ENCODE data around the gene GNRHR. TPM values are rescaled to one million over a fixed set of nuclear protein-coding genes. Genes with fewer than 3 reads are reported as not detected.
"Not testable (repeated sequence)": the region's sequence is repeated elsewhere in the genome, so short reads cannot be mapped to it uniquely, and the experiment has no call there.

GNRHR gene
- total RNA-seq, 1 donor from 2014 or later, result not detected

DNA sequence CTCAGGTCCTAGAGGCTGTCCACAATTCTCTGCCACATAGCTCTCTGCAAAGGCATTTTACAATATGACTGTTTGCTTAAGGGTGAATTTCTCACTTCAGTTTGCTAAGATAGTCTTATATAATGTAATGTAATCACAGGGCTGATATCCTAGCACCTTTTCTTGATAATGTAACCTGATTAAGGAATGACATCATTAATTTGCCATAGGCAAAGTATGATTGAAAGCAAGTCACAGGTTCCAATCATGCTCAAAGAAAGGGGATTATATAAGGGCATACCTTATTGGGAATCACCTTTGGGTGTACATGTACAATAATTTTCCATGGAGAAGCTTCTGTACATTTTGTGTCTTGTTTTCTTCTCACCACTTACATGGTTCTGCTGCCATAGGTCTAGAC lies 18.9 kb downstream of the GNRHR start:
- H3K27ac Mint-ChIP-seq (ENCODE audit: unreplicated experiment), result no peak overlapping the region
- no peak overlapping the region for H3K4me3 Mint-ChIP-seq (ENCODE audit: unreplicated experiment)
- H3K4me1 Mint-ChIP-seq (ENCODE audit: unreplicated experiment), result no peaks in the 10 kb centered on the region
- H3K27me3 Mint-ChIP-seq (ENCODE audit: unreplicated experiment), result no peaks in the 10 kb centered on the region
- DNase-seq (ENCODE audit: extremely low spot score, unreplicated experiment), result no peak
- H3K36me3 Mint-ChIP-seq (ENCODE audit: unreplicated experiment), result peaks cover 7% of the 10 kb centered on the region
- TF ChIP-seq, protein P1, sequence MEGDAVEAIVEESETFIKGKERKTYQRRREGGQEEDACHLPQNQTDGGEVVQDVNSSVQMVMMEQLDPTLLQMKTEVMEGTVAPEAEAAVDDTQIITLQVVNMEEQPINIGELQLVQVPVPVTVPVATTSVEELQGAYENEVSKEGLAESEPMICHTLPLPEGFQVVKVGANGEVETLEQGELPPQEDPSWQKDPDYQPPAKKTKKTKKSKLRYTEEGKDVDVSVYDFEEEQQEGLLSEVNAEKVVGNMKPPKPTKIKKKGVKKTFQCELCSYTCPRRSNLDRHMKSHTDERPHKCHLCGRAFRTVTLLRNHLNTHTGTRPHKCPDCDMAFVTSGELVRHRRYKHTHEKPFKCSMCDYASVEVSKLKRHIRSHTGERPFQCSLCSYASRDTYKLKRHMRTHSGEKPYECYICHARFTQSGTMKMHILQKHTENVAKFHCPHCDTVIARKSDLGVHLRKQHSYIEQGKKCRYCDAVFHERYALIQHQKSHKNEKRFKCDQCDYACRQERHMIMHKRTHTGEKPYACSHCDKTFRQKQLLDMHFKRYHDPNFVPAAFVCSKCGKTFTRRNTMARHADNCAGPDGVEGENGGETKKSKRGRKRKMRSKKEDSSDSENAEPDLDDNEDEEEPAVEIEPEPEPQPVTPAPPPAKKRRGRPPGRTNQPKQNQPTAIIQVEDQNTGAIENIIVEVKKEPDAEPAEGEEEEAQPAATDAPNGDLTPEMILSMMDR (IDR thresholded peaks at IDR 0.05), result no peak
- H3K9me3 Mint-ChIP-seq (ENCODE audit: unreplicated experiment), result no peaks in the 10 kb centered on the region

DNA sequence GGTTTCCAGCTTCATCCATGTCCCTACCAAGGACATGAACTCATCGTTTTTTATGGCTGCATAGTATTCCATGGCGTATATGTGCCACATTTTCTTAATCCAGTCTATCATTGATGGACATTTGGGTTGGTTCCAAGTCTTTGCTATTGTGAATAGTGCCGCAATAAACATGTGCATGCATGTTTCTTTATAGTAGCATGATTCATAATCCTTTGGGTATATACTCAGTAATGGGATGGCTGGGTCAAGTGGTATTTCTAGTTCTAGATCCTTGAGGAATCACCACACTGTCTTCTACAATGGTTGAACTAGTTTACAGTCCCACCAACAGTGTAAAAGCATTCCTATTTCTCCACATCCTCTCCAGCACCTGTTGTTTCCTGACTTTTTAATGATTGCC lies 23.7 kb downstream of the GNRHR start:
- not testable (repeated sequence) for H3K4me1 Mint-ChIP-seq (ENCODE audit: unreplicated experiment); H3K9me3 Mint-ChIP-seq (ENCODE audit: unreplicated experiment); DNase-seq (ENCODE audit: extremely low spot score, unreplicated experiment)

DNA sequence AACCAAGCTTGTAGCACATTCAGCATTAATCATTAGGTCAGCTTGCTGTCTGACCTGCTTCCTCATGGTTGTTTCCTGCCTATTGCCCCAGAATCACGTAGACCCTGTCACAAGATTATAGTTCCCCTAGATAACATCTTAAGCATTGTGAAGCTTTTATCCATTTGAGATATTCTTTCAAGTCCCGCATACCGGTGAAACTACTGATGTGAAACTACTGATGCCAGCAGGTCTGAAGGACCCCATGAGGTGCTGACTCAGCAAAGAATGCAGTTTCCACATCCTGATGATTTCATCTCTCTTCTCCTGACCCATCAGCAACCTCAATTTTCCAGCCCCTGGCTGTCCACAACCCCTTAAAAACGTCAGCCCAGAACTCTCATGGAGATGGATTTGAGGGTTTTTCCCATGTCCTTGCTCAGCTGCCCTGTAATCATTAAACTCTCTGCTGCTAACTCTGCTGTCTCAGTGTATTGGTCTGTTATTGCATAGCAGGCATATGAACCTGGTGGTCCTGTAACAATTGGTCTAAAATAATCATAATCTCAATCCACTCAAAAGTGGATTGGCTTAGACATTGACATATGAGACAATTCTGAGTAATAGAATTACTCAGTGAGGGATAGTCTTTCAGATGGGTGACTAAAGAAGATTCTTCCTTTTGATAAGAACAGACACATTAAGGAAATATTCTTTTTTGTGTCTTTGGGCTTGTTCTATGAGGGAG lies 26.9 kb downstream of the GNRHR start:
- Mint-ChIP-seq H3K9me3 (ENCODE audit: unreplicated experiment) (peaks cover 9% of the 10 kb centered on the region), H3K27ac (ENCODE audit: unreplicated experiment) (no peak overlapping the region), H3K4me1 (ENCODE audit: unreplicated experiment) (no peaks in the 10 kb centered on the region), H3K4me3 (ENCODE audit: unreplicated experiment) (no peak overlapping the region), H3K36me3 (ENCODE audit: unreplicated experiment) (peaks cover 10% of the 10 kb centered on the region), H3K27me3 (ENCODE audit: unreplicated experiment) (no peaks in the 10 kb centered on the region)
- no peak for DNase-seq (ENCODE audit: extremely low spot score, unreplicated experiment)
- TF ChIP-seq, protein P1 (IDR thresholded peaks at IDR 0.05), result no peak

More for the DNA sequence above, 23.7 kb downstream of the GNRHR start:
- H3K4me3 Mint-ChIP-seq (ENCODE audit: unreplicated experiment); H3K27me3 Mint-ChIP-seq (ENCODE audit: unreplicated experiment); H3K27ac Mint-ChIP-seq (ENCODE audit: unreplicated experiment): not testable (repeated sequence)
- H3K36me3 Mint-ChIP-seq (ENCODE audit: unreplicated experiment), result peaks cover 10% of the 10 kb centered on the region

DNA sequence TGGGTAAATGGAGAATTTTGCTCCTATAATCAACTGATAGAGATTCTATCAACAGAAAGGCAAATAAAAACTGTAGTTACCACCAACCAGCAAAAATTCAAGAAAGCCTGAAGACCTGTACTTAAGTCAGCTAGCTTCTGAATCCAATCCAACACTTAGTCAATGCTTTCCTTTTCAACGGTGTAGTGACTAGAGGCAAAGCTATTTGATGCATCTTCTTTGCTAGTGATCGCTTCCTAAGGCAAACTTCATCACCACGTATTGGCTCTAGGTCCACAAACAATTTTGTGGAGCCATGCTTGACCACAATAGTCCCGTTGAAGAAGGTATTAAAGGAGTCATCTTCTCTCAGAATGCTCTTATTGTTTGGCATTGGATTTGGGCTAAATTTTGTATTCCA lies 28.2 kb downstream of the GNRHR start:
- no peak overlapping the region for H3K27ac Mint-ChIP-seq (ENCODE audit: unreplicated experiment)
- no peak overlapping the region for H3K4me3 Mint-ChIP-seq (ENCODE audit: unreplicated experiment)
- H3K4me1 Mint-ChIP-seq (ENCODE audit: unreplicated experiment), result peaks cover 2% of the 10 kb centered on the region
- TF ChIP-seq, protein P1 (IDR thresholded peaks at IDR 0.05), result no peak
- H3K36me3 Mint-ChIP-seq (ENCODE audit: unreplicated experiment), result peaks cover 7% of the 10 kb centered on the region
- DNase-seq (ENCODE audit: extremely low spot score, unreplicated experiment), result no peak
- H3K27me3 Mint-ChIP-seq (ENCODE audit: unreplicated experiment), result no peaks in the 10 kb centered on the region
- peaks cover 9% of the 10 kb centered on the region for H3K9me3 Mint-ChIP-seq (ENCODE audit: unreplicated experiment)

DNA sequence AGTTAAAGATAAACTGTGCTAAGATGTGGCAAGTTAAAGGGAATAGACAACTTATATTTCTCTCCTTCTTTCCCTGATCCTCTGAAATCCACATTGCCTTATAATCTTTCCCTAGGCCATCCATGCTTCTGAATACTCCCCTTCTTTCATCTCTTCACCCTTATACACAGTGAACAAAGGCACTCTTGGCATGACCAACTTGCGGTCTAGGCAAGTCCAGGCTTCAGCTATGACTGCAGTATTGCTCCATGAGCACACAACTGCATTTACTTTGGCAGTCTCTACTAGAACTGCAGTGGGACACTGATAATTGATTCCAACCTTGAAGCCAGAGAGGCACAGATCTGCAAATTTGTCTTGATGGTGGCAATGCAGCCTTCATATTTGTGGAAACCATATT lies 29.1 kb downstream of the GNRHR start:
- DNase-seq (ENCODE audit: extremely low spot score, unreplicated experiment), result no peak
- Mint-ChIP-seq H3K9me3 (ENCODE audit: unreplicated experiment) (peaks cover 9% of the 10 kb centered on the region), H3K27ac (ENCODE audit: unreplicated experiment) (no peak overlapping the region), H3K4me3 (ENCODE audit: unreplicated experiment) (no peak overlapping the region), H3K4me1 (ENCODE audit: unreplicated experiment) (peaks cover 2% of the 10 kb centered on the region), H3K36me3 (ENCODE audit: unreplicated experiment) (peaks cover 11% of the 10 kb centered on the region), H3K27me3 (ENCODE audit: unreplicated experiment) (no peaks in the 10 kb centered on the region)
- TF ChIP-seq, protein P1 (IDR thresholded peaks at IDR 0.05), result no peak

All from osteocyte (in vitro differentiated cells).